GM23338 (cell line): ENCODE results near the gene SFTPB. TPM values are rescaled to one million over a fixed set of nuclear protein-coding genes. Genes with fewer than 3 reads are reported as not detected.

ENCODE experiments used
- ATAC-seq: fragments of 200-7000 bp; cut with Tn5 transposase; 3 replicates; pipeline ENCODE4 v1.9.1; 2020
- DNase-seq: peaks from one replicate; pipeline ENCODE4 v3.0.0-alpha.2; 2015; ENCODE audit warnings: low spot score
- H2AFZ ChIP-seq: fragments of 200-600 bp; sonication (generic); 2 replicates; pipeline ENCODE4 v1.8.0; 2016; ENCODE audit warnings: antibody characterized with exemption, mild to moderate bottlenecking, moderate library complexity
- H3F3A ChIP-seq: fragments of 200-600 bp; sonication (generic); replicated peaks from 2 replicates; pipeline ENCODE4 v1.8.0; 2017; ENCODE audit warnings: antibody characterized with exemption, mixed run types, low read depth
- H3K27ac ChIP-seq: fragments of 200-600 bp; sonication (generic); 2 replicates; pipeline ENCODE4 v1.6.1; 2016; ENCODE audit warnings: low read depth
- H3K27me3 ChIP-seq: fragments of 200-600 bp; sonication (generic); 2 replicates; pipeline ENCODE4 v1.8.0; 2016; ENCODE audit warnings: mild to moderate bottlenecking, mixed run types, moderate library complexity; ENCODE audit not compliant: insufficient read depth
- H3K36me3 ChIP-seq: fragments of 200-600 bp; sonication (generic); 2 replicates; pipeline ENCODE4 v1.8.0; 2016; ENCODE audit warnings: mild to moderate bottlenecking; ENCODE audit not compliant: insufficient read depth
- H3K4me1 ChIP-seq: fragments of 200-600 bp; sonication (generic); 2 replicates; pipeline ENCODE4 v1.8.0; 2016; ENCODE audit warnings: mild to moderate bottlenecking, moderate library complexity; ENCODE audit not compliant: insufficient read depth
- H3K4me2 ChIP-seq: fragments of 200-600 bp; sonication (generic); 2 replicates; pipeline ENCODE4 v1.7.1; 2017; ENCODE audit warnings: mixed run types
- H3K4me3 ChIP-seq: fragments of 200-600 bp; sonication (generic); 2 replicates; pipeline ENCODE4 v1.6.1; 2016; ENCODE audit warnings: mixed run types
- H3K79me2 ChIP-seq: fragments of 200-600 bp; sonication (generic); replicated peaks from 2 replicates; pipeline ENCODE4 v1.8.0; 2017; ENCODE audit warnings: mild to moderate bottlenecking; ENCODE audit not compliant: insufficient read depth
- H3K9me2 ChIP-seq: fragments of 200-600 bp; sonication (generic); 2 replicates; pipeline ENCODE4 v1.8.0; 2017; ENCODE audit not compliant: insufficient read depth
- H4K20me1 ChIP-seq: fragments of 200-600 bp; sonication (generic); replicated peaks from 2 replicates; pipeline ENCODE4 v1.8.0; 2017; ENCODE audit warnings: mild to moderate bottlenecking; ENCODE audit not compliant: insufficient read depth
- H3K27ac Mint-ChIP-seq: 2 replicates; pipeline ENCODE4 v1.8.0; 2020; ENCODE audit warnings: inconsistent platforms, mild to moderate bottlenecking, moderate library complexity, mixed read lengths
- H3K27me3 Mint-ChIP-seq: 3 replicates; pipeline ENCODE4 v1.8.0; 2022; ENCODE audit warnings: low read depth, mild to moderate bottlenecking, moderate library complexity, mixed read lengths, inconsistent platforms; ENCODE audit not compliant: insufficient read depth, poor library complexity
- H3K36me3 Mint-ChIP-seq: 3 replicates; pipeline ENCODE4 v1.8.0; 2021; ENCODE audit warnings: low read depth, mild to moderate bottlenecking, inconsistent platforms, moderate library complexity, mixed read lengths
- H3K4me1 Mint-ChIP-seq: 3 replicates; pipeline ENCODE4 v1.8.0; 2020; ENCODE audit warnings: mild to moderate bottlenecking, inconsistent platforms, mixed read lengths
- H3K4me3 Mint-ChIP-seq: 3 replicates; pipeline ENCODE4 v1.8.0; 2021; ENCODE audit warnings: moderate library complexity, mild to moderate bottlenecking, inconsistent platforms, mixed read lengths
- H3K9me3 Mint-ChIP-seq: 3 replicates; pipeline ENCODE4 v1.8.0; 2020; ENCODE audit warnings: moderate library complexity, mild to moderate bottlenecking, inconsistent platforms, mixed read lengths
- CREB1 ChIP-seq: fragments of 250-450 bp; sonication (Bioruptor Pico); IDR thresholded peaks from 2 replicates; pipeline ENCODE4 v1.5.0; 2020; ENCODE audit warnings: low read depth, mild to moderate bottlenecking, moderate library complexity
- EZH2 ChIP-seq: fragments of 200-600 bp; sonication (generic); IDR thresholded peaks from one replicate; pipeline ENCODE4 v1.8.0; 2017; ENCODE audit warnings: antibody characterized with exemption, mild to moderate bottlenecking, low read depth; ENCODE audit not compliant: unreplicated experiment
- EZH2phosphoT487 ChIP-seq: fragments of 200-600 bp; sonication (generic); IDR thresholded peaks from one replicate; pipeline ENCODE4 v1.8.1; 2018; ENCODE audit warnings: antibody characterized with exemption; ENCODE audit not compliant: unreplicated experiment
- NANOG ChIP-seq: IDR thresholded peaks from 2 replicates; pipeline ENCODE4 v1.6.1; 2016; ENCODE audit warnings: antibody characterized with exemption, borderline replicate concordance
- STAT1 ChIP-seq: IDR thresholded peaks from one replicate; pipeline ENCODE4 v1.6.1; 2016; ENCODE audit warnings: antibody characterized with exemption; ENCODE audit not compliant: unreplicated experiment
- ZNF114 ChIP-seq: fragments of 250-450 bp; sonication (Bioruptor Pico); IDR thresholded peaks from 2 replicates; pipeline ENCODE4 v1.5.0; 2020; ENCODE audit warnings: mild to moderate bottlenecking, moderate library complexity
- ZNF331 ChIP-seq: fragments of 250-450 bp; sonication (Bioruptor Pico); IDR thresholded peaks from 2 replicates; pipeline ENCODE4 v1.5.0; 2020; ENCODE audit warnings: low read depth, mild to moderate bottlenecking, moderate library complexity
- polyA plus RNA-seq: library from polyadenylated mRNA; unstranded; fragments of >200 nt; fragmentation: Nextera tagmentation; extraction: Ambion mirVana; gene quantifications from 2 replicates; pipeline ENCODE4 v1.2.1, GENCODE V29; 2016
- total RNA-seq: library from RNA; depleted of rRNA; stranded (reverse); fragments of >200 nt; shearing (Covaris generic); gene quantifications from 2 replicates; pipeline ENCODE4 v1.2.3, GENCODE V29; 2014
- TF ChIP-seq, protein P1 (sequence below): IDR thresholded peaks from one replicate; pipeline ENCODE4 v1.6.1; 2018; ENCODE audit warnings: antibody characterized with exemption; ENCODE audit not compliant: unreplicated experiment
- TF ChIP-seq, protein P2 (sequence below): IDR thresholded peaks from 2 replicates; pipeline ENCODE4 v1.6.1; 2016; ENCODE audit warnings: antibody characterized with exemption

Gene SFTPB
- total and polyA plus RNA-seq, 2 experiments from 2014 or later = 0.06 TPM; not detected in 1

DNA sequence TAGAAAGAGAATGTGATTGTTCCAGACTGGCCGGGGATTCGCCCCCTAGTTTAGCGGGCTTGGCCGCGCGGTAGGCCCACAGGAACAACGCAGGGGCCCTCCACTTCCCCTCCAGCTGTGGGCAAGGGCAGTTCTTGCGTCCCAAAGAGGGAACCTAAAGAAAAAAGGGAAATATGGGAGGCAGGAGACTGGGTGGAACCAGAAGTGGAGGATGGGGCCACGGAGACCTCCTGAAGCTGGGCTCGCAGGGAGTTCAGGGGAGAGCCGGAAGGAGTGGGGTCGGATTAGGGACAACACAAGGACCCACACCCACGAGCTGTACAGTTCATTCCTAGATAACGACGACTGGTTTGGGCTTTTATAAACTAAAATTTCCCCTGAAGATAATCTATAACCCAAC lies 44.3 kb upstream of the SFTPB start:
- H3K79me2 ChIP-seq = no peaks in the 10 kb centered on the region
- Mint-ChIP-seq H3K4me1 (no peaks in the 10 kb centered on the region), H3K27me3 (peaks cover 14% of the 10 kb centered on the region), H3K36me3 (no peaks in the 10 kb centered on the region), H3K27ac (no peak overlapping the region), H3K4me3 (no peak overlapping the region), H3K9me3 (no peaks in the 10 kb centered on the region)
- TF ChIP-seq NANOG (no peak), CREB1 (no peak), ZNF331 (CRISPR knock-in tag) (no peak)
- DNase-seq (no peak), ATAC-seq (no peak)
- H2AFZ ChIP-seq = no peak overlapping the region
- H3F3A ChIP-seq = no peaks in the 10 kb centered on the region
- no peaks in the 10 kb centered on the region for H3K4me1 ChIP-seq
- H3K27me3 ChIP-seq = peaks cover 6% of the 10 kb centered on the region; the same call in 1 of the 2 replicates
- no peak overlapping the region for H3K4me2 ChIP-seq
- no peaks in the 10 kb centered on the region for H3K36me3 ChIP-seq
- no peak overlapping the region for H3K4me3 ChIP-seq
- H3K9me2 ChIP-seq = no peaks in the 10 kb centered on the region
- H4K20me1 ChIP-seq = no peaks in the 10 kb centered on the region
- H3K27ac ChIP-seq = no peak overlapping the region

DNA sequence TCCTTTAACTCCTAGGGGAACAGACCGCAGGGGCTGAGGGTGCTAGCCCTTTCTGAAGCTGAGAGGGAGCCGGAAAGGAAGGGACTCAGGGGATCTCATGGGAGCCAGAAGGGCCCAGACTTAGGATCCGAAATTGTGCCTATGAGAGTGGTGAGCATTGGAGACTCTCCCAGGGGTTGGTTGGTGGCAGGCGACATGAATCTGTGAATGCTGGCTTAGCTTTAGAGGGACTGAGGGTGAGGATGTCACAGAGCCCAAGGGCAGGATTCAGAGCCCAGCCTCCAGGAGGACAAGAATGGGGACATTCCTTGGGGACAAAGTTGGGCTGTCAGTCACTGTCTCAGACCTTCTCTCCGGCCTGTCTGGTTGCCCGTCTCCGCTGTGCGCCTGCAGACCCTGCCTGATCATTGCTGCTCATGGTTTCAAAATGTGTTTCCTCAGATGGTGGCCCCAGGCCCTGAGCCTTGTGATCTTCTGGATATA lies 43.6 kb upstream of the SFTPB start:
- Mint-ChIP-seq H3K4me3 (no peak overlapping the region), H3K9me3 (no peaks in the 10 kb centered on the region), H3K27me3 (peaks cover 16% of the 10 kb centered on the region), H3K4me1 (0 out of 3 replicates have a peak, but pooled peaks cover 5% of the 10 kb centered on the region), H3K36me3 (no peaks in the 10 kb centered on the region), H3K27ac (no peak overlapping the region)
- ATAC-seq (no peak), DNase-seq (no peak)
- Histone ChIP-seq H3K4me1 (no peaks in the 10 kb centered on the region), H3K36me3 (no peaks in the 10 kb centered on the region), H3F3A (no peaks in the 10 kb centered on the region), H4K20me1 (no peaks in the 10 kb centered on the region), H3K9me2 (no peaks in the 10 kb centered on the region), H3K27me3 (peaks cover 6% of the 10 kb centered on the region; the same call in 1 of the 2 replicates), H3K4me2 (no peak overlapping the region), H3K27ac (no peak overlapping the region), H3K79me2 (no peaks in the 10 kb centered on the region), H2AFZ (no peak overlapping the region), H3K4me3 (no peak overlapping the region)
- TF ChIP-seq EZH2phosphoT487 (no peak), ZNF114 (CRISPR knock-in tag) (no peak)

DNA sequence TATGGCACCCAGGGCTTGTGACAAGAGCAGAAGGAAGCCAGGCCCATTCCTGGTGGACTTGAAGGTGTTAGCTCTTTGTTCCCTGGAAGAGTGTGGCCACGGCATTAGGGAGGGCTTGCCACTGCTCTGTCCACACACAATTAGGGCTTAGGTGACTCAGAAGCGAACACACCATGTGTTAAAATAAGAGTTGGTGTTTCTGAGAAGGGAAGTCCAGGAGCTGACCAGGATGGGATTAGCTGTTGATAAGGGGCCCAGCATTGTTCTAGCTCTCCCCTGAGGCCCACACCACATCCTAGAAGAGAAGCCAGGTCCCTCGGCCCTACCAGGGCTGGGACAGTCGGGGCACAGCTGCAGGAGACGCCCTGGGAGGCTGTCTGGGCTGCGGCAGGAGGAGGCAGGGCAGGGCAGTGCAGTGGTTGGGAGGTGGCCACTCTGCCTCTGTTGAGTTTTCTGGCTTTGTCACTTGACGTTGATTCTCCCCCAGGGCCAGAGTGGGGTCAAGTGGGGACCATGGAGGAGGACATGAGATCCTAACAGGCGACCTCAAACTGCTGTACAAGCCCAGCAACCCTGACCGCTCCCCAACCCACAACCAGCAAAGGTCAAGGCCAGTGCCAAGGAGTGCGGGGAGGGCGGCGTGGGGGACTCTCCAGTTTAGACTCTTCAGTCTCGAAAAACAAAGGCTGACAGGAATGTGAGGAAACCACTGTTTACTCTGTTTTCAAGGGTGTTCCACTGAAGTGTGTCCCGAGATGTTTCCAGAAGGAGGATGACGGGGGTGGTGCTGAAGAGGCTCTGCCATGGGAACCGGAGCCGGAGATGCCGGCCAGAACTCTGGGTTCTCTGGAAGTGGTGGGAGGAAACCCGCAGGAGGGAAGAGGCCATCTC lies 42.9 kb upstream of the SFTPB start:
- no peak overlapping the region for H3K27ac ChIP-seq
- Mint-ChIP-seq H3K27me3 (peaks cover 12% of the 10 kb centered on the region), H3K36me3 (no peaks in the 10 kb centered on the region), H3K4me3 (no peak overlapping the region), H3K9me3 (no peaks in the 10 kb centered on the region), H3K4me1 (0 out of 3 replicates have a peak, but pooled peaks cover 5% of the 10 kb centered on the region), H3K27ac (no peak overlapping the region)
- no peaks in the 10 kb centered on the region for H3K36me3 ChIP-seq
- no peaks in the 10 kb centered on the region for H3K9me2 ChIP-seq
- H3K79me2 ChIP-seq = no peaks in the 10 kb centered on the region
- no peaks in the 10 kb centered on the region for H3F3A ChIP-seq
- H2AFZ ChIP-seq = peak overlapping the region; percentile 47; the same call in 1 of the 2 replicates
- no peak for ATAC-seq
- no peaks in the 10 kb centered on the region for H4K20me1 ChIP-seq
- H3K4me3 ChIP-seq = no peak overlapping the region
- H3K4me2 ChIP-seq = no peak overlapping the region
- H3K27me3 ChIP-seq = peaks cover 6% of the 10 kb centered on the region; the same call in 1 of the 2 replicates
- DNase-seq = no peak
- H3K4me1 ChIP-seq = no peaks in the 10 kb centered on the region
- no peak for TF ChIP-seq ZNF114 (CRISPR knock-in tag)
- TF ChIP-seq NANOG = no peak
- TF ChIP-seq, protein P1, sequence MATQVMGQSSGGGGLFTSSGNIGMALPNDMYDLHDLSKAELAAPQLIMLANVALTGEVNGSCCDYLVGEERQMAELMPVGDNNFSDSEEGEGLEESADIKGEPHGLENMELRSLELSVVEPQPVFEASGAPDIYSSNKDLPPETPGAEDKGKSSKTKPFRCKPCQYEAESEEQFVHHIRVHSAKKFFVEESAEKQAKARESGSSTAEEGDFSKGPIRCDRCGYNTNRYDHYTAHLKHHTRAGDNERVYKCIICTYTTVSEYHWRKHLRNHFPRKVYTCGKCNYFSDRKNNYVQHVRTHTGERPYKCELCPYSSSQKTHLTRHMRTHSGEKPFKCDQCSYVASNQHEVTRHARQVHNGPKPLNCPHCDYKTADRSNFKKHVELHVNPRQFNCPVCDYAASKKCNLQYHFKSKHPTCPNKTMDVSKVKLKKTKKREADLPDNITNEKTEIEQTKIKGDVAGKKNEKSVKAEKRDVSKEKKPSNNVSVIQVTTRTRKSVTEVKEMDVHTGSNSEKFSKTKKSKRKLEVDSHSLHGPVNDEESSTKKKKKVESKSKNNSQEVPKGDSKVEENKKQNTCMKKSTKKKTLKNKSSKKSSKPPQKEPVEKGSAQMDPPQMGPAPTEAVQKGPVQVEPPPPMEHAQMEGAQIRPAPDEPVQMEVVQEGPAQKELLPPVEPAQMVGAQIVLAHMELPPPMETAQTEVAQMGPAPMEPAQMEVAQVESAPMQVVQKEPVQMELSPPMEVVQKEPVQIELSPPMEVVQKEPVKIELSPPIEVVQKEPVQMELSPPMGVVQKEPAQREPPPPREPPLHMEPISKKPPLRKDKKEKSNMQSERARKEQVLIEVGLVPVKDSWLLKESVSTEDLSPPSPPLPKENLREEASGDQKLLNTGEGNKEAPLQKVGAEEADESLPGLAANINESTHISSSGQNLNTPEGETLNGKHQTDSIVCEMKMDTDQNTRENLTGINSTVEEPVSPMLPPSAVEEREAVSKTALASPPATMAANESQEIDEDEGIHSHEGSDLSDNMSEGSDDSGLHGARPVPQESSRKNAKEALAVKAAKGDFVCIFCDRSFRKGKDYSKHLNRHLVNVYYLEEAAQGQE = no peak
- no peak for TF ChIP-seq STAT1
- TF ChIP-seq, protein P2, sequence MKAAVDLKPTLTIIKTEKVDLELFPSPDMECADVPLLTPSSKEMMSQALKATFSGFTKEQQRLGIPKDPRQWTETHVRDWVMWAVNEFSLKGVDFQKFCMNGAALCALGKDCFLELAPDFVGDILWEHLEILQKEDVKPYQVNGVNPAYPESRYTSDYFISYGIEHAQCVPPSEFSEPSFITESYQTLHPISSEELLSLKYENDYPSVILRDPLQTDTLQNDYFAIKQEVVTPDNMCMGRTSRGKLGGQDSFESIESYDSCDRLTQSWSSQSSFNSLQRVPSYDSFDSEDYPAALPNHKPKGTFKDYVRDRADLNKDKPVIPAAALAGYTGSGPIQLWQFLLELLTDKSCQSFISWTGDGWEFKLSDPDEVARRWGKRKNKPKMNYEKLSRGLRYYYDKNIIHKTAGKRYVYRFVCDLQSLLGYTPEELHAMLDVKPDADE = no peak
- no peak for TF ChIP-seq CREB1
- no peak for TF ChIP-seq ZNF331 (CRISPR knock-in tag)
- no peak for TF ChIP-seq EZH2
